Smooth muscle cell (in vitro differentiated cells): Measurements from ENCODE around the gene TRHDE. TPM values are rescaled to one million over a fixed set of nuclear protein-coding genes. Genes with fewer than 3 reads are reported as not detected.
A peak's percentile ranks its signal among the peaks of the same experiment; 100 is the strongest.

Source experiments
- DNase-seq: peaks from one replicate; lab custom pipeline; 2025; ENCODE audit not compliant: unreplicated experiment; lab: John Stamatoyannopoulos, UW
- H2AFZ ChIP-seq: fragments of 200-600 bp; sonication (generic); 2 replicates; pipeline ENCODE4 v1.6.0; 2016; ENCODE audit warnings: antibody characterized with exemption, low read depth, mild to moderate bottlenecking
- H3F3A ChIP-seq: fragments of 200-600 bp; sonication (generic); 2 replicates; pipeline ENCODE4 v1.6.0; 2017; ENCODE audit warnings: antibody characterized with exemption, low read depth
- H3K27ac ChIP-seq: fragments of 200-600 bp; sonication (generic); 2 replicates; pipeline ENCODE4 v1.5.1; 2016; ENCODE audit warnings: low read depth, mild to moderate bottlenecking
- H3K27me3 ChIP-seq: fragments of 200-600 bp; sonication (generic); 2 replicates; pipeline ENCODE4 v1.6.1; 2016; ENCODE audit warnings: low read depth, mild to moderate bottlenecking
- H3K36me3 ChIP-seq: fragments of 200-600 bp; sonication (generic); 2 replicates; pipeline ENCODE4 v1.5.1; 2016; ENCODE audit warnings: low read depth
- H3K4me1 ChIP-seq: fragments of 200-600 bp; sonication (generic); 2 replicates; pipeline ENCODE4 v1.5.1; 2016; ENCODE audit warnings: low read depth
- H3K4me2 ChIP-seq: fragments of 200-600 bp; sonication (generic); 2 replicates; pipeline ENCODE4 v1.6.0; 2016; ENCODE audit warnings: mild to moderate bottlenecking
- H3K4me3 ChIP-seq: fragments of 200-600 bp; sonication (generic); 2 replicates; pipeline ENCODE4 v1.5.1; 2016; ENCODE audit warnings: mild to moderate bottlenecking
- H3K79me2 ChIP-seq: fragments of 200-600 bp; sonication (generic); 2 replicates; pipeline ENCODE4 v1.6.0; 2016; ENCODE audit warnings: low read depth, mild to moderate bottlenecking
- H3K9ac ChIP-seq: fragments of 200-600 bp; sonication (generic); 2 replicates; pipeline ENCODE4 v1.6.0; 2016; ENCODE audit warnings: low read depth
- H3K9me3 ChIP-seq: fragments of 200-600 bp; sonication (generic); replicated peaks from 2 replicates; pipeline ENCODE4 v1.5.1; 2016; ENCODE audit warnings: low read depth
- H4K20me1 ChIP-seq: fragments of 200-600 bp; sonication (generic); 2 replicates; pipeline ENCODE4 v1.6.0; 2016; ENCODE audit warnings: low read depth
- WGBS: methylation state at CpG from one replicate; pipeline ENCODE4 v1.1.7; 2016; ENCODE audit warnings: low lambda C conversion rate; 5-methylcytosine and 5-hydroxymethylcytosine counted together
- polyA plus RNA-seq: library from polyadenylated mRNA; unstranded; fragments of >200 nt; fragmentation: Nextera tagmentation; extraction: Ambion mirVana; gene quantifications from 2 replicates; pipeline ENCODE4 v1.2.1, GENCODE V29; 2016
- total RNA-seq: library from RNA; depleted of rRNA; stranded (reverse); fragments of >200 nt; gene quantifications from 2 replicates; pipeline ENCODE4 v1.2.3, GENCODE V29; 2014
- TF ChIP-seq, protein P1 (sequence below): fragments of 200-600 bp; sonication (generic); IDR thresholded peaks from 2 replicates; pipeline ENCODE4 v1.5.1; 2017; ENCODE audit warnings: borderline replicate concordance, mild to moderate bottlenecking, antibody characterized with exemption; ENCODE audit not compliant: insufficient read depth, poor library complexity, severe bottlenecking

TRHDE gene
- total and polyA plus RNA-seq, 2 experiments from 2014 or later, result 0.32 to 0.81 TPM

DNA sequence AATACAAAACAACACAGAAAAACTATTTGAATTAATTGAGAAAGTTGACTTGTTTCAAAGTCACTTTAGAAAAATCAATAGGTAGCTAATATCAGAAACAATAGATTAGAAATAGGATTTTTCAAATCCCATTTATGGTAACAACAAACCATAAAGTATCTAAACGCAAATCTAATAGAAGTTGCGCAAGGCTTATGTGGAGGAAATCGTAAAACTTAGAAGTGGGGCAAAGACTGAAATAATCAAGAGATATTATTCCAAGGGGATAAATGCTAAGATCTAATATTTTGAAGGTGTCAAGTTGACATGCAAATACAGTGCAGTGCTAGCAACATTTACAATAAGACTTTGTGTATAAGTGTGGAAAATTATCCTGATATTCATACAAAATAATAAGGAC is 87.2 kb downstream of the TRHDE start:
- Histone ChIP-seq H4K20me1 (no peaks in the 10 kb centered on the region), H3K4me1 (no peaks in the 10 kb centered on the region), H3K27me3 (no peaks in the 10 kb centered on the region), H3K79me2 (no peaks in the 10 kb centered on the region), H3K9ac (no peak overlapping the region), H3K27ac (no peak overlapping the region), H3K4me3 (no peak overlapping the region), H3F3A (no peaks in the 10 kb centered on the region), H3K9me3 (no peaks in the 10 kb centered on the region), H3K36me3 (no peaks in the 10 kb centered on the region), H2AFZ (no peak overlapping the region), H3K4me2 (no peak overlapping the region)
- no peak for DNase-seq
- WGBS, result 93% methylated on average over 3 of the region's 3 CpGs
- TF ChIP-seq, protein P1, sequence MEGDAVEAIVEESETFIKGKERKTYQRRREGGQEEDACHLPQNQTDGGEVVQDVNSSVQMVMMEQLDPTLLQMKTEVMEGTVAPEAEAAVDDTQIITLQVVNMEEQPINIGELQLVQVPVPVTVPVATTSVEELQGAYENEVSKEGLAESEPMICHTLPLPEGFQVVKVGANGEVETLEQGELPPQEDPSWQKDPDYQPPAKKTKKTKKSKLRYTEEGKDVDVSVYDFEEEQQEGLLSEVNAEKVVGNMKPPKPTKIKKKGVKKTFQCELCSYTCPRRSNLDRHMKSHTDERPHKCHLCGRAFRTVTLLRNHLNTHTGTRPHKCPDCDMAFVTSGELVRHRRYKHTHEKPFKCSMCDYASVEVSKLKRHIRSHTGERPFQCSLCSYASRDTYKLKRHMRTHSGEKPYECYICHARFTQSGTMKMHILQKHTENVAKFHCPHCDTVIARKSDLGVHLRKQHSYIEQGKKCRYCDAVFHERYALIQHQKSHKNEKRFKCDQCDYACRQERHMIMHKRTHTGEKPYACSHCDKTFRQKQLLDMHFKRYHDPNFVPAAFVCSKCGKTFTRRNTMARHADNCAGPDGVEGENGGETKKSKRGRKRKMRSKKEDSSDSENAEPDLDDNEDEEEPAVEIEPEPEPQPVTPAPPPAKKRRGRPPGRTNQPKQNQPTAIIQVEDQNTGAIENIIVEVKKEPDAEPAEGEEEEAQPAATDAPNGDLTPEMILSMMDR, result no peak

GRCh38 chr12:72365151-72365550 is 93.0 kb downstream of the TRHDE start:
- H3K9ac ChIP-seq, result no peak overlapping the region
- H4K20me1 ChIP-seq, result no peaks in the 10 kb centered on the region
- no peak overlapping the region for H3K27ac ChIP-seq
- H3K36me3 ChIP-seq, result no peaks in the 10 kb centered on the region
- no peak overlapping the region for H2AFZ ChIP-seq
- H3F3A ChIP-seq, result no peaks in the 10 kb centered on the region
- no peak for DNase-seq
- no peaks in the 10 kb centered on the region for H3K9me3 ChIP-seq
- no peaks in the 10 kb centered on the region for H3K79me2 ChIP-seq
- H3K4me1 ChIP-seq, result no peaks in the 10 kb centered on the region
- H3K4me2 ChIP-seq, result no peak overlapping the region
- TF ChIP-seq, protein P1, result no peak
- no peaks in the 10 kb centered on the region for H3K27me3 ChIP-seq
- no peak overlapping the region for H3K4me3 ChIP-seq

GRCh38 chr12:72366255-72366654 is 94.1 kb downstream of the TRHDE start:
- Histone ChIP-seq H2AFZ (peak overlapping the region; percentile 43), H3K27ac (no peak overlapping the region), H3F3A (no peaks in the 10 kb centered on the region), H3K79me2 (no peaks in the 10 kb centered on the region), H3K9ac (no peak overlapping the region), H3K4me1 (no peaks in the 10 kb centered on the region), H3K36me3 (no peaks in the 10 kb centered on the region), H3K4me3 (no peak overlapping the region), H3K9me3 (no peaks in the 10 kb centered on the region), H3K27me3 (no peaks in the 10 kb centered on the region), H3K4me2 (no peak overlapping the region), H4K20me1 (no peaks in the 10 kb centered on the region)
- 38% methylated on average over 3 of the region's 3 CpGs for WGBS
- TF ChIP-seq, protein P1, result no peak
- no peak for DNase-seq

DNA sequence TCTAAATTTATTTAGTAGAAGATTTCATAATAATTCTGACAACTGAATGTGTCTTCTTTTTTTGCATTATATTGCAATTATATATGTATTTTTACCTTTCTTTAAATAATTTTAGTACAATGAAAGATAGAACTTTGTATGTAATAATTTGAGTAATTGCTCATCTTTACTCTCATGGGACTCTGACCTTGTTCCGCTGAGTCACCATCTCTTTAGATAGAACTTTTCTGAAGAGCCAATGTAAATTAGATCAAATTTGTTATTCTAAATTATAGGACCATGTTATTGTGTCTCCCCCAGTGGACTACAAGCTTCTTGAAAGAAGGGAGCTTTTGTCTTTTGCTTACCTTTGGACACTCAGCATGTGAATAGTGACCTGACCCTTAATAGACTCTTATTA is 96.1 kb downstream of the TRHDE start:
- no peak overlapping the region for H3K4me3 ChIP-seq
- H3K9ac ChIP-seq, result no peak overlapping the region
- no peak overlapping the region for H3K4me2 ChIP-seq
- H3K4me1 ChIP-seq, result no peaks in the 10 kb centered on the region
- TF ChIP-seq, protein P1, result no peak
- no peaks in the 10 kb centered on the region for H4K20me1 ChIP-seq
- H3K79me2 ChIP-seq, result no peaks in the 10 kb centered on the region
- H2AFZ ChIP-seq, result no peak overlapping the region
- H3K36me3 ChIP-seq, result no peaks in the 10 kb centered on the region
- H3K27ac ChIP-seq, result no peak overlapping the region
- no peaks in the 10 kb centered on the region for H3K9me3 ChIP-seq
- no peak for DNase-seq
- 97% methylated on average over 1 of the region's 1 CpG for WGBS
- H3F3A ChIP-seq, result no peaks in the 10 kb centered on the region
- no peaks in the 10 kb centered on the region for H3K27me3 ChIP-seq
